KBM-7 (cell line): ENCODE results near the gene ARSG.
"Not testable (repeated sequence)": the region's sequence is repeated elsewhere in the genome, so short reads cannot be mapped to it uniquely, and the experiment has no call there.

Source experiments
- DNase-seq: peaks from one replicate; pipeline ENCODE4 v3.0.0-alpha.2; 2015
- in situ Hi-C: fragments of 300-500 bp; cut with MboI; formaldehyde crosslinking; loops from 2 replicates; pipeline ENCODE4 v1.14.3; 2020; ENCODE audit warnings: low sequenced_read_pairs, low pct_unique_long_range_greater_than_20kb, mixed read lengths

Gene ARSG

GRCh38 chr17:68299817-68300216 lies 8.5 kb downstream of the ARSG start:
- in situ Hi-C loops: no loop called here

GRCh38 chr17:68301438-68301959 lies 10.2 kb downstream of the ARSG start:
- in situ Hi-C loops: no loop called here
- no peak for DNase-seq

More at GRCh38 chr17:68299817-68300216, 8.5 kb downstream of the ARSG start:
- no peak for DNase-seq

- DNase-seq: no peak
- in situ Hi-C loops: no loop called here
Observed at GRCh38 chr17:68302066-68302564, 10.8 kb downstream of the ARSG start.

- in situ Hi-C loops: no loop called here
- no peak for DNase-seq
Observed at GRCh38 chr17:68302666-68303065, 11.4 kb downstream of the ARSG start.

GRCh38 chr17:68304706-68305105 lies 13.4 kb downstream of the ARSG start:
- in situ Hi-C loops: no loop called here

GRCh38 chr17:68305142-68305541 lies 13.8 kb downstream of the ARSG start:
- no peak for DNase-seq
- in situ Hi-C loops: no loop called here

More at GRCh38 chr17:68304706-68305105, 13.4 kb downstream of the ARSG start:
- DNase-seq: no peak

- no peak for DNase-seq
- in situ Hi-C loops: no loop called here
Observed at GRCh38 chr17:68306819-68307218, 15.5 kb downstream of the ARSG start.

GRCh38 chr17:68307443-68307842 lies 16.1 kb downstream of the ARSG start:
- in situ Hi-C loops: no loop called here
- no peak for DNase-seq

GRCh38 chr17:68308486-68308885 lies 17.2 kb downstream of the ARSG start:
- DNase-seq, in situ Hi-C loops: not testable (repeated sequence)

GRCh38 chr17:68309066-68309670 lies 17.9 kb downstream of the ARSG start:
- in situ Hi-C loops, DNase-seq: not testable (repeated sequence)

- in situ Hi-C loops: no loop called here
- DNase-seq: no peak
Observed at GRCh38 chr17:68310152-68310551, 18.9 kb downstream of the ARSG start.

- in situ Hi-C loops: no loop called here
- peak; percentile 37 for DNase-seq
Observed at GRCh38 chr17:68314916-68315535, 23.7 kb downstream of the ARSG start.

GRCh38 chr17:68315930-68316329 lies 24.6 kb downstream of the ARSG start:
- in situ Hi-C loops: no loop called here

GRCh38 chr17:68317458-68317857 lies 26.2 kb downstream of the ARSG start:
- DNase-seq: no peak
- in situ Hi-C loops: no loop called here

More at GRCh38 chr17:68315930-68316329, 24.6 kb downstream of the ARSG start:
- no peak for DNase-seq

GRCh38 chr17:68318103-68318991 lies 27.1 kb downstream of the ARSG start:
- in situ Hi-C loops: no loop called here

GRCh38 chr17:68319410-68320162 lies 28.3 kb downstream of the ARSG start:
- in situ Hi-C loops: no loop called here
- DNase-seq: no peak

More at GRCh38 chr17:68318103-68318991, 27.1 kb downstream of the ARSG start:
- no peak for DNase-seq

GRCh38 chr17:68320311-68320865 lies 29.1 kb downstream of the ARSG start:
- in situ Hi-C loops: no loop called here
- DNase-seq: no peak

GRCh38 chr17:68320943-68321555 lies 29.8 kb downstream of the ARSG start:
- in situ Hi-C loops: no loop called here

More at GRCh38 chr17:68320943-68321555, 29.8 kb downstream of the ARSG start:
- DNase-seq: no peak
